Osteocyte (in vitro differentiated cells): Measurements from ENCODE around the gene ARHGAP10. TPM values are rescaled to one million over a fixed set of nuclear protein-coding genes. Genes with fewer than 3 reads are reported as not detected.
"Not testable (repeated sequence)": the region's sequence is repeated elsewhere in the genome, so short reads cannot be mapped to it uniquely, and the experiment has no call there.

Experiments used
- DNase-seq: peaks from one replicate; pipeline ENCODE4 v3.0.0; 2021; ENCODE audit warnings: mixed read lengths; ENCODE audit not compliant: unreplicated experiment; ENCODE audit errors: extremely low spot score
- H3K27ac Mint-ChIP-seq: one replicate; pipeline ENCODE4 v1.8.0; 2021; ENCODE audit warnings: mild to moderate bottlenecking, mixed read lengths; ENCODE audit not compliant: unreplicated experiment
- H3K27me3 Mint-ChIP-seq: one replicate; pipeline ENCODE4 v1.8.0; 2021; ENCODE audit warnings: mixed read lengths; ENCODE audit not compliant: unreplicated experiment
- H3K36me3 Mint-ChIP-seq: one replicate; pipeline ENCODE4 v1.8.0; 2021; ENCODE audit warnings: mixed read lengths; ENCODE audit not compliant: unreplicated experiment
- H3K4me1 Mint-ChIP-seq: one replicate; pipeline ENCODE4 v1.8.0; 2021; ENCODE audit warnings: mixed read lengths; ENCODE audit not compliant: unreplicated experiment
- H3K4me3 Mint-ChIP-seq: one replicate; pipeline ENCODE4 v1.8.0; 2021; ENCODE audit warnings: mild to moderate bottlenecking, moderate library complexity, mixed read lengths; ENCODE audit not compliant: unreplicated experiment
- H3K9me3 Mint-ChIP-seq: one replicate; pipeline ENCODE4 v1.8.0; 2021; ENCODE audit warnings: mixed read lengths; ENCODE audit not compliant: unreplicated experiment
- CTCF ChIP-seq: fragments of 200-600 bp; sonication (generic); IDR thresholded peaks from 2 replicates; pipeline ENCODE4 v1.5.0; 2021; ENCODE audit warnings: antibody characterized with exemption, mild to moderate bottlenecking, moderate library complexity
- total RNA-seq: library from RNA; stranded (reverse); gene quantifications from 2 replicates; pipeline ENCODE4 v1.2.1, GENCODE V29; 2021

ARHGAP10 gene
- total RNA-seq, 1 donor from 2014 or later = 121 TPM

GRCh38 chr4:147874109-147874508, 142.2 kb downstream of the ARHGAP10 start:
- no peaks in the 10 kb centered on the region for H3K9me3 Mint-ChIP-seq
- no peak overlapping the region for H3K27ac Mint-ChIP-seq
- no peaks in the 10 kb centered on the region for H3K27me3 Mint-ChIP-seq
- no peak overlapping the region for H3K4me3 Mint-ChIP-seq
- no peak for TF ChIP-seq CTCF
- peaks cover 45% of the 10 kb centered on the region for H3K36me3 Mint-ChIP-seq
- peaks cover 6% of the 10 kb centered on the region for H3K4me1 Mint-ChIP-seq
- DNase-seq = no peak

DNA sequence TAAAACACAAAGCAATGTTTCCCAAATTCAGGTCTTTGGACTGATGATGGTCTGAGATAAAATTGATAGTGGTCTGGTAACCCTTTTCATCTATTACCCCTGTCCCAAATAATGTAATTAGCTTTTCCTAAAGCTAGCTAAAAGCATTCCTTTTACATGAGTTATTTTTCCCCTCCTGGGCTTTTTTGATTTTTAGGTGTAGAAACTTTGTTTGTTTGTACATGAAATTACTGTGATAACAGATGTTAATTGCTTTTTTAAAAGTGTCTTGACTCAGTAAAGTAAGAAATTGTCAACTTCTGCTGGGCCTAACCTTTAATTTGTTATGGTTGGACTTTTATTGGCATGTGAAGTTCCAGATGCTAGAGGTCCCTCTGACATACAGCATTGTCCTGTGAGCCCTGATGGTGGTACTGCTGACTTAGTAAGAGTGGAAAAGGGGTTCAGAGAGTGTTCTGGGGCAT, 145.5 kb downstream of the ARHGAP10 start:
- no peak for TF ChIP-seq CTCF
- Mint-ChIP-seq H3K36me3 (peaks cover 60% of the 10 kb centered on the region), H3K9me3 (no peaks in the 10 kb centered on the region), H3K4me3 (no peak overlapping the region), H3K27ac (peak overlapping the region; percentile 44), H3K27me3 (no peaks in the 10 kb centered on the region), H3K4me1 (peaks cover 6% of the 10 kb centered on the region)
- DNase-seq = no peak

DNA sequence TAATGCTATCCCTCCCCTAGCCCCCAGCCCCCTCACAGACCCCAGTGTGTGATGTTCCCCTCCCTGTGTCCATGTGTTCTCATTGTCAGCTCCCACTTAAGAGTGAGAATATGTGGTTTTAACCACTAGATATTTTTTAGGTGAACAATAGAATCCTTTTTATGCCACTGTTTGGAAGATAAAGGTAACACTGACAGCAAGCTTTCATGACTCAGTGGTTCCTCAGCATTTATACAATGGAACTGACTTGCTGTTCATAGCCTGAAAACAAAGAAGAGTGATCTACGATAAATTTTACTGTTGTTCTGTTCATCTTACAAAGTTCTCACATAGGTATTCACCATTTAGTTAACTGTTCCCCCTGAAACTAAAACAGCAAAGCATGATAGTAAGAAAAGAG, 147.8 kb downstream of the ARHGAP10 start:
- Mint-ChIP-seq H3K4me1 (peaks cover 6% of the 10 kb centered on the region), H3K4me3 (no peak overlapping the region), H3K9me3 (no peaks in the 10 kb centered on the region), H3K27me3 (no peaks in the 10 kb centered on the region), H3K27ac (peak overlapping the region; percentile 21), H3K36me3 (peaks cover 68% of the 10 kb centered on the region)
- TF ChIP-seq CTCF = no peak
- DNase-seq = no peak

DNA sequence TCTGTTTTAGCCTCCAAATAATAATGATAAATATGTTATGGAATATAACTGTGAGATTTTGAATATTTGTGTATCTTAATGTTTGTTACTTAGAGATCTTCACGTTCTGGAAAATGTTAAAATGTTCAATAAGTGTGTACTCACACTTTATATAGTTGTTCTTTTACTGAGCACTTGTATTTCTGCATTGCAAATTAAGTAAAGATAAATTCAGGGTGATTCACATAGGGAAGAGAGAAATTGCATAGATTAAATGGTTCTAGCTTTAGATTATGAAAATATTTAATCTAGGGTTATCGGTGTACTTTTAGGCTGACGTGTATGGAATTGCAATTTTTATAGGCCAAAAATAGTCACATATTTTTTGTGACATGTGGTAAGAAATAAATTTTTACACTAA, 148.6 kb downstream of the ARHGAP10 start:
- no peak overlapping the region for H3K27ac Mint-ChIP-seq
- H3K4me3 Mint-ChIP-seq = no peak overlapping the region
- DNase-seq = no peak
- H3K4me1 Mint-ChIP-seq = peaks cover 6% of the 10 kb centered on the region
- no peak for TF ChIP-seq CTCF
- H3K36me3 Mint-ChIP-seq = peaks cover 69% of the 10 kb centered on the region
- no peaks in the 10 kb centered on the region for H3K9me3 Mint-ChIP-seq
- H3K27me3 Mint-ChIP-seq = no peaks in the 10 kb centered on the region

DNA sequence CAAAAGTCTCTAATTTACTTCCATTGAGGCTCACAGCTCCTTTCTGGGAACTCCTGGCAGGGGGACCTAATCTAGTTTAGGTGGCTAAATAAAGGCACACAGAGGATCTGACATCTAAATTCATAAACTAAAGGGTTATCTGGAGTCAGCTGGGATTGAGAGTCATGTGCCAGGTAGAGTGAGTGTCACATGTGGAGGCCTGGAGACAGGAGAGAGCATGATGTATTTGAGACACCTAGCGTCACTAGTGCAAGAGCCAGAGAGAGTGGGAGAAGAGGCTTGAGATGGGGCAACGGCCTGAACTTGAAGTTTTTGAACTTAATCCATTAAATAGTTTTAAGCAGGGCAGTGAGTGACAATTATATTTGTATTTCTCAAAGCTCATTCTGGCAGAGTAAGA, 152.6 kb downstream of the ARHGAP10 start:
- Mint-ChIP-seq H3K4me3 (no peak overlapping the region), H3K27ac (peak overlapping the region; percentile 71), H3K27me3 (no peaks in the 10 kb centered on the region)

DNA sequence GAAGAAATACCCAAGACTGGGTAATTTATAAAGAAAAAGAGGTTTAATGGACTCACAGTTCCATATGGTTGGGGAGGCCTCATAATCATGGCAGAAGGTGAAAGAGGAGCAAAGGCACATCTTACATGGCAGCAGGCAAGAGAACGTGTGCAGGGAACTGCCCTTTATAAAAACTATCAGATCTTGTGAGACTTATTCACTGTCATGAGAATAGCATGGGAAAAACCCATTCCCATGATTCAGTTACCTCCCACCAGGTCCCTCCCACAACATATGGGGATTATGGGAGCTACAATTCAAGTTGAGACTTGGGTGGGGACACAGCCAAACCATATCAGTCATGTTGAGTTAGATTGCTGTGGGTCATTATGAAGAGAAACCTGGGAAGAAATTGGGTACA, 153.3 kb downstream of the ARHGAP10 start:
- H3K4me1 Mint-ChIP-seq, H3K4me3 Mint-ChIP-seq, H3K27ac Mint-ChIP-seq, DNase-seq, H3K9me3 Mint-ChIP-seq, H3K27me3 Mint-ChIP-seq: not testable (repeated sequence)
- H3K36me3 Mint-ChIP-seq = peaks cover 72% of the 10 kb centered on the region

More for the DNA sequence above, 152.6 kb downstream of the ARHGAP10 start:
- TF ChIP-seq CTCF = no peak
- Mint-ChIP-seq H3K36me3 (peaks cover 72% of the 10 kb centered on the region), H3K9me3 (no peaks in the 10 kb centered on the region), H3K4me1 (peaks cover 2% of the 10 kb centered on the region)
- DNase-seq = no peak
